K562 (cell line): Measurements from ENCODE around the gene VSTM5. TPM values are rescaled to one million over a fixed set of nuclear protein-coding genes. Genes with fewer than 3 reads are reported as not detected.

Experiments used
- REST ChIP-seq, 2 experiments: fragments of 450-650 bp; formaldehyde crosslinking in 1 of 2; IDR thresholded peaks; 2 replicates each; pipeline versions ENCODE4 v1.4.0 to v1.6.1; 2014 to 2020; ENCODE audit warnings: mild to moderate bottlenecking in 2 of 2, borderline replicate concordance in 1 of 2, low read depth in 1 of 2
- SP2 ChIP-seq: IDR thresholded peaks from 2 replicates; pipeline ENCODE4 v1.6.1; 2011; ENCODE audit warnings: mild to moderate bottlenecking, low read depth, low read length, moderate library complexity; ENCODE audit not compliant: poor library complexity, severe bottlenecking; ENCODE audit errors: extremely low read depth
- SRSF3 ChIP-seq: fragments of 200-400 bp; formaldehyde crosslinking; IDR thresholded peaks from 2 replicates; pipeline ENCODE4 v1.6.1; 2016; ENCODE audit warnings: mild to moderate bottlenecking, low read length, moderate library complexity; ENCODE audit not compliant: insufficient read depth
- polyA plus RNA-seq, 8 experiments: library from polyadenylated mRNA; depleted of rRNA in 4 of 8; stranded (reverse) in 5 of 8; unstranded in 3 of 8; fragments of >200 nt; fragmentation: Nextera tagmentation in 2 of 8; fragmentation: Illumina TruSeq in 1 of 8; extraction: Ambion mirVana in 2 of 8; extraction: Trizol in 1 of 8; gene quantifications; 2 replicates each; pipeline versions ENCODE4 v1.2.1 to v1.2.3, GENCODE V29; 2011 to 2014; ENCODE audit warnings: inconsistent platforms in 1 of 8, missing spikeins in 1 of 8
- total RNA-seq, 7 experiments: library from RNA; depleted of rRNA in 6 of 7; stranded (reverse); fragments of >200 nt in 6 of 7; fragmentation: Illumina TruSeq in 2 of 7; extraction: Trizol in 2 of 7; gene quantifications; 2 replicates each; pipeline versions ENCODE4 v1.2.1 to v1.2.3, GENCODE V29; 2011 to 2021; ENCODE audit warnings: low replicate concordance in 1 of 7

VSTM5 gene
- total and polyA plus RNA-seq, 9 of the 15 experiments (the other 6 are each of a cell fraction or from before 2014, with no cell fraction given): 0.01 TPM; not detected in 8

- TF ChIP-seq REST (IDR thresholded peaks at IDR 0.05; ENCODE audit: borderline replicate concordance) (no peak), REST (CRISPR knock-in tag; IDR thresholded peaks at IDR 0.05; ENCODE audit: low read depth) (no peak), SP2 (no peak), SRSF3 (no peak)
Observed at GRCh38 chr11:93814966-93815633, 35.3 kb downstream of the VSTM5 start (continued).
